NOMO-1 treated with DMSO at 0.1 percent for 48 hours (cell line): Measurements from ENCODE around the gene LMO7.
"Not testable (repeated sequence)": the region's sequence is repeated elsewhere in the genome, so short reads cannot be mapped to it uniquely, and the experiment has no call there.

Source experiments
- DNase-seq: peaks from one replicate; lab custom pipeline; 2025; ENCODE audit not compliant: unreplicated experiment; lab: John Stamatoyannopoulos, UW

LMO7 gene

DNA sequence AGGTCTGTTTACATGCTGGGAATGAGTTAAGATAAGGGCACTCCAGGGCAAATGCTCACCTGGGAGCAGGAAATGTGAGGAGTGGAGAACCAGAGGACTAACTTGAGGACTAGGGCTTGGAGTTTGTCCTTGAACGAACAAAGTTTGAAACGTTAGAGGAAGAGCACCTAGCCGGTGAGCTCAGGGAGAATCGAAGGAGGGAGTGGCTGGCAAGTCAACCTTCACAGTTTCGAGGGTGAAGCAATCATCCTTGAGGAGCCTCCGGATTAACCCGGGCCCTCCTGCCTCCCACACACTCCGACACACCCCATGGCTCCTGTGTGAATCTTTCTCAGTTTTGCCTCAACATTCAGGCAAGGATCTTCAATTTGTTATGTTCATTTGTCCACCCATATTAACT, 58.6 kb downstream of the LMO7 start:
- no peak for DNase-seq

GRCh38 chr13:75695908-75696307, 59.8 kb downstream of the LMO7 start:
- peak; percentile 39 for DNase-seq

GRCh38 chr13:75699062-75699461, 62.9 kb downstream of the LMO7 start:
- DNase-seq = no peak

DNA sequence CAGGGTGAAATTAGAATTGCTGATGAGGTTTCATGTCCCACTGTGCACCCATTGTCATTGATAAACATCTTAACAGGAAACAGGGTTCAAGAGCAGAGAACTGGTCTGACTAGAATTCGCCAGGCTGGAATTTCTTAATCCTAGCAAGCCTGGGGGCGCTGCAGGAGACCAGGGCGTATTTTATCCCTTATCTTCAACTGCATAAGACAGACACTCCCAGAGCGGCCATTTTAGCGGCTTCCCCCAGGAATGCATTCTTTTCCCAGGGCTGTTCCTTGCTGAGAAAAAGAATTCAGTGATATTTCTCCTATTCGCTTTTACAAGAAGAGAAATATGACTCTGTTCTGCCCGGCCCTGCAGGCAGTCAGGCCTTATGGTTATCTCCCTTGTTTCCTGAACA, 63.6 kb downstream of the LMO7 start:
- DNase-seq = not testable (repeated sequence)

GRCh38 chr13:75700552-75700951, 64.4 kb downstream of the LMO7 start:
- no peak for DNase-seq

DNA sequence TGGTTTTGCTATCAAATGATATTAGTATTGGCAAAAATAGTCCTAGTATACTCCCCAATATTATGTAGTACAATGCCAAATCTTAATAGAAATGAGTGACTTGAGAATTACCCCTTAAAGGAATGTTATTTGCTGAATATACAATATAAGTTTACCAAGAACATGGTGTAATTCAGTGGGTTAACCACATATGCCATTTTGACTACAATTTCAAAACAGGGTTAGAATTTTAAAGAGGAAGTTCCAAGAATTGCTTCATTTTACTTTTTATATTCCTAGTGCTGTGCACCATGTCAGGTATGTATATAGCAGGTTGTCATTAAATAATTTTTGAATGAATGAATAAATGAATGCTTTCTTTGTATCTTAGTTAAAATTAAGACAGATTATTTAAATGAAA, 66.3 kb downstream of the LMO7 start:
- DNase-seq = peak; percentile 87

DNA sequence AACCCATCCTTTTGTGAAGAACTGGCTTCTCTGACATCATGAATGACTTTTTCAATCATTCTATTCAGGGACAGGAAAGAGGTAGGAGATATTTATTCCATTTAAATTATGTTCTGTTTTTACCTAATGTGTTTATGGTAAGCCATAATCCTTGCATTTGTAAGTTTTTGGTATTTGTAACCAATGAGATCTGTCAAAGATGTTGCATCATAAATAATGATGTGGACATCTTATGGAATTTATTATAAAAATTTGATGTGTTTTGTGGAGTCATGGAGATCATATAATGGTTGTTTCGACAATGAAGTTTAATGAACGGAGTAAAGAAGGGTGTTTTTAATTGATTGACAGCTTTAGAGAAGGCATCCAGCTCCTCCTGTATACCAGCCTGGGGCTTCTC, 67.6 kb downstream of the LMO7 start:
- no peak for DNase-seq

GRCh38 chr13:75704194-75704926, 68.2 kb downstream of the LMO7 start:
- DNase-seq = no peak

- no peak for DNase-seq
These were observed 68.8 kb downstream of the LMO7 start for GRCh38 chr13:75704927-75705288.

- DNase-seq = no peak
These were observed 69.3 kb downstream of the LMO7 start for GRCh38 chr13:75705395-75705794.

GRCh38 chr13:75705908-75706307, 69.8 kb downstream of the LMO7 start:
- no peak for DNase-seq

DNA sequence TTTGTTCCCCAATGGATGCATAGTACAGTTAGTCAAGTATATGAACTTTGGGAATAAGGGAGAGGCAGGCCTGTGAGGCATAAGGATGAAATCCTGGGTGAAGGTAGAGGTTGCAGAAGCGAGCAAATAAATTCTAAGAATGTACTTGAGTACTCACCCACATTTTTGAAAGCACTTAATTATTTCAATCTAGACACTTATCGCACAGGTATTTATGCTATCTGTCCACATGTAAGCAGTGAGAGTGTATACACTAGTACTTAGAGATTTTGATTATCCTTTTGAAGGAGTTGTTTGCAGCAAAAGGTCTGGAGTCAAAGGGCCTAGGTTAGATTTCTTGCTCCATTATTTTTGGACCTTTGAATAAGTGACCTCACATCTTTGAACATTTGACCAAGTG, 77.7 kb downstream of the LMO7 start:
- DNase-seq = no peak

DNA sequence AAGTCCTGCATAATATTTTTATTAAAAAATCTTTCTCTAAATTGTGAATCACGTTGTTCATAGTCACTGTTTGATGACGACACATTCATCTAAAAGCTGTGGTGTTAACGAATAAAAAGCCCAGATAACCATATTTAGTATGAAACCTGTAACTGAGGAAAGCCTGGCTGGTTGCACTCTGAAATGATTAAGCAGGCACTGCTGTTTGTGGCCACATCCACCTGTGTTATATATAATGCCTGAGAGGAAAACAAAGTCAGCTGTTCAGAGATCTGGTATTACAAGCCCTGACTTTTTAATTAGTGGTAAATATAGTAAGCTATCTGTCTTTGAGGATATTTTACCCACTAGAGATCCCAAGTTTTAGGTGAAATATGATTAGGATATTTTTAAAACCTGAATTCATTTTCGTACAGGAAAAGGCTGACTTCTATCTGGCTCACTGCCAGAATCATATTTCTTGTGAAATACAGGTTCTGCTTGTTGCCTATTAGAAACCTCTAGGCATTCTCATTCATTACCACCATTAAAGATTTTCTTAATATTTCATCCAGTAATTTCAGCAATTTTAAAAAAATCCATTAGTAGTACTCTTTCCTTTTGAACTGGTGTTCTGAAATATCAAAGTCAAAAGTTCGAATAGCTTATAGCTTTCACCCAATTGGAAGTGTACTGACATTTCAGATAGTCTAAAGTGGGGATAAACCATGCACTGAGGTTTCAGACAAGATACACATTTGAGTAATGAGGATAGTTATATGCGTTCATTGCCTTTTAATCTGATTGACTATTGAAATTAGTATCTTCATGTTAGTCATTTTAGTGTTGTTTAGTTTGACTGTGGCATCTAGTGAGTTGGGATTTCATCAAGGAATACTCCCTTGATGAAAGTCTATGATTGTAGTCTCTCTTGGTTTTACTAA, 79.7 kb downstream of the LMO7 start:
- DNase-seq = no peak

- no peak for DNase-seq
These were observed 81.4 kb downstream of the LMO7 start for GRCh38 chr13:75717525-75717924.

DNA sequence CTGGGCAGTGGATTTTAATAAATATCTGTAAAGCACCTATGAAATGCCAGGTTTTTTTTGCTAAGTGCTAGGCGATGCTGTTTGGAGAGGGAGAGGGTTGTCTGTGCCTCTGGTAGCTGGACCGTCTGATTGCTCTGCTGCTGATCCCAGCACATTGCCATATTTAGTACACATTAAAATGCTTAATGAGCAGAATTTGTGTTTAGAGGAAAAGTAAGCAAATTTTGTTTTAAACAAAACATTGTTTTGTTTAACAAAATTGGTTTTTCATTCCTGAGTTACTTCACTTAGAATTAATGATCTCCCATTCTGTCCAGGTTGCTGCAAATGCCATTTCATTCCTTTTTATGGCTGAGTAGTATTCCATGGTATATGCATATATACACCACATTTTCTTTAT, 85.2 kb downstream of the LMO7 start:
- no peak for DNase-seq

- DNase-seq = no peak
These were observed 87.8 kb downstream of the LMO7 start for GRCh38 chr13:75723901-75724300.

DNA sequence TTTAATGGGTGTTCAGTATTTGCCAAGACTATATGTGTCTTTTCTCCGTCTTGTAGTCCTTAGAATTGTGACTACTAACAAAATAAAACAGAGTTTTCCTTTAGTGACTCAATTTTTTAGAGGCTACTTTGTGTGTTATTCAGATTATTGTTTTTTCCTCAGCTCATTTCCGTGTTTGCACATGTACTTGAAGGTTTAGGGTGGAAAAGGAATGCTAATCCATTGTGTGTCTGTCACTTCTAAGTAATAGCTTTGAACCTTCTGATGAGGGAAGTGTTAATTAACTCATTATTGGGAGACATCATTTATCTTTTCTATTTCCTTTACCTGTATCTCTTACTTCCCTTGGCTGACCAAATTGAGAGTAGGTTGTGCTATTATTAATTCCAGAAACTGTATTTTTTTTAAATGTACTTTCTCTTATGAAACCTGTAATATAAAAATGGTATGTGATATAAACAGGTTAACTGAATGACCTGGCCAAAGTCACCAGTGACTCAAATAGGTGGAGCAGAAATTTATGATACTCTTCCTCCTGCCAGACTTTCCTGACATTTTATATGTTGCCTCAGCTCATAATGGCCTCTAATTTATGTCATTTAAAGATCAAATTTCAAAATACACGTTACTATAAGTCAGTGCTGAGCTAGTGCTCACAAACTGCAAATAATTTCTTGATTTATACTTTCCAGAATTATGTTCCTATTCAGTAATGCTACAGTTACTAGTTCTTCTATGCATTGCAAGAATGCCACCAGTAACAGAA, 88.8 kb downstream of the LMO7 start:
- no peak for DNase-seq

GRCh38 chr13:75725736-75726135, 89.6 kb downstream of the LMO7 start:
- no peak for DNase-seq

- DNase-seq = no peak
These were observed 90.2 kb downstream of the LMO7 start for GRCh38 chr13:75726306-75726705.

- DNase-seq = not testable (repeated sequence)
These were observed 97.0 kb downstream of the LMO7 start for GRCh38 chr13:75733113-75733512.

DNA sequence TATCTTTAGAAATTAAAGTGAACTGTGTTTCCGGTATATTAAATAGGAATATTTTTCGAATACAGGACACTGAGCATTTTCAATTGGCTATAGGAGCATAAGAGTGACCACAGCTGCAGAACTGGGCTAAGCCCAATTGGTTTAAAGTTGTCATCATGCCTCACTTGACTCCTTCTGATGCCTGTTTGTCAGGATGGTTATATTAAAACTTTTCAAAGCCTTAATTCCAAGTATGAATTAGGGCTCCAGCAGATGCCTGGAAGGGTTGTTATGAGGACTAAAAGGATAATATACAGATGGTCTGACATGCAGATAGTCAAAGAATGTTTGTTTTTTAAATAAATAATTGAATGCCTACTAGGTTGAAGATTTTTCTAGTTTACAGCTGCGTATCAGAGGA, 100.0 kb downstream of the LMO7 start:
- DNase-seq = no peak

DNA sequence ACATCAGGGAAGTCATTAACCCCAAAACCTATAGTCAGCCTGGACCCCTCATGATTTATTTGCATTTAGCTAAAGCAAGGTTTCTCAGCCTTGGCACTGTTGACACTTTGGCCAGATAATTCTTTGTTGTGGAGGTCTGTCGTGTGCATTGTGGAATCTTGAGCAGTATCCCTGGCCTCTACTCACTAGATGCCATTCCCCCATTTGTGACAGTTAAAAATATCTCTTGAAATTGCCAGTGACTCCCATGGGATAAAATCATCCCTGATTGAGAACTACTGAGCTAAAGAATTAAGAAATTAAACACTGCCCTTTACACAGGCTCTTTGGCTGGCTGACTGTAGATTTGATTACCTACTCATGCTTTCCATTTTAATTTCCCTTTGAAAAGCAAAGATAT, 102.7 kb downstream of the LMO7 start:
- DNase-seq = no peak
